KMS-11 (cell line): ENCODE data around the gene SELENOO.
"Not testable (repeated sequence)": the region's sequence is repeated elsewhere in the genome, so short reads cannot be mapped to it uniquely, and the experiment has no call there.

Experiments used
- H2AFZ ChIP-seq: fragments of 200-600 bp; sonication (generic); 2 replicates; pipeline ENCODE4 v1.6.1; 2016; ENCODE audit warnings: antibody characterized with exemption, mixed run types, low read depth
- H3K27ac ChIP-seq: fragments of 200-600 bp; sonication (generic); 2 replicates; pipeline ENCODE4 v1.6.1; 2016; ENCODE audit warnings: mild to moderate bottlenecking, mixed run types
- H3K27me3 ChIP-seq: fragments of 200-600 bp; sonication (generic); 2 replicates; pipeline ENCODE4 v1.6.1; 2017; ENCODE audit warnings: mild to moderate bottlenecking, low read depth, mixed run types, moderate library complexity; ENCODE audit not compliant: insufficient read depth
- H3K36me3 ChIP-seq: fragments of 200-600 bp; sonication (generic); 2 replicates; pipeline ENCODE4 v1.6.1; 2017; ENCODE audit warnings: mild to moderate bottlenecking, mixed run types; ENCODE audit not compliant: insufficient read depth
- H3K4me1 ChIP-seq: fragments of 200-600 bp; sonication (generic); 2 replicates; pipeline ENCODE4 v1.6.1; 2016; ENCODE audit warnings: mild to moderate bottlenecking, low read depth, mixed run types; ENCODE audit not compliant: poor library complexity, severe bottlenecking
- H3K4me2 ChIP-seq: fragments of 200-600 bp; sonication (generic); 2 replicates; pipeline ENCODE4 v1.7.0; 2016; ENCODE audit warnings: mild to moderate bottlenecking, mixed run types
- H3K4me3 ChIP-seq: fragments of 200-600 bp; sonication (generic); IDR thresholded peaks from 2 replicates; pipeline ENCODE4 v1.6.1; 2017; ENCODE audit warnings: low read depth, low read length, mixed read lengths; ENCODE audit not compliant: insufficient read depth
- H3K79me2 ChIP-seq: fragments of 200-600 bp; sonication (generic); 2 replicates; pipeline ENCODE4 v1.6.1; 2016; ENCODE audit warnings: low read depth, mixed run types; ENCODE audit not compliant: insufficient read depth
- H3K9ac ChIP-seq: fragments of 200-600 bp; sonication (generic); 2 replicates; pipeline ENCODE4 v1.6.1; 2016; ENCODE audit warnings: mild to moderate bottlenecking, mixed run types
- H4K20me1 ChIP-seq: fragments of 200-600 bp; sonication (generic); 2 replicates; pipeline ENCODE4 v1.6.1; 2016; ENCODE audit warnings: mild to moderate bottlenecking, mixed run types; ENCODE audit not compliant: insufficient read depth
- TF ChIP-seq, protein P1 (sequence below): fragments of 200-600 bp; sonication (generic); conservative IDR thresholded peaks from 2 replicates; pipeline ENCODE4 v1.6.1; 2017; ENCODE audit warnings: low read depth, mild to moderate bottlenecking, antibody characterized with exemption, low read length, moderate library complexity, mixed read lengths

Gene SELENOO

DNA sequence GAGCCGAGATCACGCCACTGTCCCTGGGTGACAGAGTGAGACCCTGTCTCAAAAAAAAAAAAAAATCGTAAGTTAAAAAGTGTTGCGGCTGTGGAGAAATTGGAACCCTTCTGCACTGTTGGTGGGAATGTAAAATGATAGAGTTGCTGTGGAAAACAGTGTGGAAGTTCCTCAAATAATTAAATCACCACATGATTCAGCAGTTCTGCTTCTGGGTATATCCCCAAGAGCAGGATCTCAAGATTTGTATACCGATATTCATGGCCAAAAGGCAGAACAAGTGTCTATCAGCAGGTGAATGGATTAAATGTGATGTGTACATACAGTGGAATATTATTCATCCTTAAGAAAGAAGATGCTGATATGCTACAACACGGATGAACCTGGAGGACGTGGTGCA, 3.8 kb downstream of the SELENOO start:
- TF ChIP-seq, protein P1, sequence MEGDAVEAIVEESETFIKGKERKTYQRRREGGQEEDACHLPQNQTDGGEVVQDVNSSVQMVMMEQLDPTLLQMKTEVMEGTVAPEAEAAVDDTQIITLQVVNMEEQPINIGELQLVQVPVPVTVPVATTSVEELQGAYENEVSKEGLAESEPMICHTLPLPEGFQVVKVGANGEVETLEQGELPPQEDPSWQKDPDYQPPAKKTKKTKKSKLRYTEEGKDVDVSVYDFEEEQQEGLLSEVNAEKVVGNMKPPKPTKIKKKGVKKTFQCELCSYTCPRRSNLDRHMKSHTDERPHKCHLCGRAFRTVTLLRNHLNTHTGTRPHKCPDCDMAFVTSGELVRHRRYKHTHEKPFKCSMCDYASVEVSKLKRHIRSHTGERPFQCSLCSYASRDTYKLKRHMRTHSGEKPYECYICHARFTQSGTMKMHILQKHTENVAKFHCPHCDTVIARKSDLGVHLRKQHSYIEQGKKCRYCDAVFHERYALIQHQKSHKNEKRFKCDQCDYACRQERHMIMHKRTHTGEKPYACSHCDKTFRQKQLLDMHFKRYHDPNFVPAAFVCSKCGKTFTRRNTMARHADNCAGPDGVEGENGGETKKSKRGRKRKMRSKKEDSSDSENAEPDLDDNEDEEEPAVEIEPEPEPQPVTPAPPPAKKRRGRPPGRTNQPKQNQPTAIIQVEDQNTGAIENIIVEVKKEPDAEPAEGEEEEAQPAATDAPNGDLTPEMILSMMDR = no peak
- Histone ChIP-seq H2AFZ (no peak overlapping the region), H3K4me1 (no peaks in the 10 kb centered on the region), H3K27me3 (no peaks in the 10 kb centered on the region), H3K79me2 (peaks cover 6% of the 10 kb centered on the region; the same call in 1 of the 2 replicates), H3K9ac (no peak overlapping the region), H3K4me3 (no peak overlapping the region), H3K36me3 (no peaks in the 10 kb centered on the region), H3K4me2 (no peak overlapping the region), H4K20me1 (no peaks in the 10 kb centered on the region), H3K27ac (no peak overlapping the region)

DNA sequence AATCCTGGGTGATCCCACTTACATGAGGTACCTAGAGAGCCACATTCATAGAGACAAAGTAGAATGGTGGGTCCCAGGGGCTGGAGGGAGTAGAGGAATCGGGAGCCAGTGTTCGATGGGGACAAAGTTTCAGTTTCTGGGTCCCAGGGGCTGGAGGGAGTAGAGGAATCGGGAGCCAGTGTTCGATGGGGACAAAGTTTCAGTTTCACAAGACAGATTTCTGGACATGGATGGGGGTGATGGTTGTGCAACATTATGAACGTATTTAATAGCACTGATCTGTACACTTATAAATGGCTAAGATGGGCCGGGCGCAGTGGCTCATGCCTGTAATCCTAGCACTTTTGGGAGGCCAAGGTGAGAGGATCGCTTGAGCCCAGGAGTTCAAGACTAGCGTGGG, 4.2 kb downstream of the SELENOO start:
- not testable (repeated sequence) for H3K9ac ChIP-seq, H3K4me3 ChIP-seq, H3K4me2 ChIP-seq, H3K36me3 ChIP-seq, H3K4me1 ChIP-seq, H2AFZ ChIP-seq, H3K27me3 ChIP-seq, H3K79me2 ChIP-seq, H3K27ac ChIP-seq, H4K20me1 ChIP-seq

DNA sequence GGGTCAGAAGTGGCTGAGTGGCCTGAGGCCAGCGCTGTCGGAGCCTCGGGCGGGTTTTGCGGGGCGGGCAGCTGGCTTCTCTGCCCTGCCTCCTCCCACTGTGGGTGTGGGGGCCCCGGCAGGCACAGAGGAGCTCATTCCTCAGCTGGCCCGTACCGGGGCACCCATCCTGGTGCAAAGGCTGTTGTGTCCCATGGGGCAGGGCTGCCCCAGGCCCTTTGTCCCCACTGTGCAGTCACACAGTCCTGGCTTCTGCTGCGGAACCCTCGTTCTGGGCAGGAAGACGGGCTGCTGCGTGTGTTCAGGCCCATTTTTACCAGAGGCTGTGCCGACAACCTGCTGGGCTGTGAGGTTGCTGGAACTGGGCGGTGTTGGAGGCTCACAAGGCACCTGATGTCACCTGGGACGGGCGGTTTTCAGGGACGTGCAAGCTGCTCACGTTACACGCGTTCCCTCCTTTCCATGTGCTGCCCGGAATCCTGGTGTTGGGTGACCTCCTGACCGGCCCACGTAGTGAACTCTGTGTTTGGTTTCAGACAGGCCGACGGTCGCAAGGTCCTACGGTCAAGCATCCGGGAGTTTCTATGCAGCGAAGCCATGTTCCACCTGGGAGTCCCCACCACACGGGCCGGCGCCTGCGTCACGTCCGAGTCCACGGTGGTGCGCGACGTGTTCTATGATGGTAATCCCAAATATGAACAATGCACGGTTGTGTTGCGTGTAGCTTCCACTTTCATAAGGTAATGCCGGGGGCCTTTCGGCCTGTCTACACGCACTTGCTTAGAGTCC, 5.2 kb downstream of the SELENOO start:
- H3K27ac ChIP-seq = no peak overlapping the region
- no peaks in the 10 kb centered on the region for H3K27me3 ChIP-seq
- H4K20me1 ChIP-seq = no peaks in the 10 kb centered on the region
- H3K4me3 ChIP-seq = no peak overlapping the region
- H3K36me3 ChIP-seq = no peaks in the 10 kb centered on the region
- no peak overlapping the region for H3K4me2 ChIP-seq
- H3K4me1 ChIP-seq = no peaks in the 10 kb centered on the region
- H3K79me2 ChIP-seq = peaks cover 6% of the 10 kb centered on the region; the same call in 1 of the 2 replicates
- TF ChIP-seq, protein P1 = no peak
- H2AFZ ChIP-seq = no peak overlapping the region
- no peak overlapping the region for H3K9ac ChIP-seq

DNA sequence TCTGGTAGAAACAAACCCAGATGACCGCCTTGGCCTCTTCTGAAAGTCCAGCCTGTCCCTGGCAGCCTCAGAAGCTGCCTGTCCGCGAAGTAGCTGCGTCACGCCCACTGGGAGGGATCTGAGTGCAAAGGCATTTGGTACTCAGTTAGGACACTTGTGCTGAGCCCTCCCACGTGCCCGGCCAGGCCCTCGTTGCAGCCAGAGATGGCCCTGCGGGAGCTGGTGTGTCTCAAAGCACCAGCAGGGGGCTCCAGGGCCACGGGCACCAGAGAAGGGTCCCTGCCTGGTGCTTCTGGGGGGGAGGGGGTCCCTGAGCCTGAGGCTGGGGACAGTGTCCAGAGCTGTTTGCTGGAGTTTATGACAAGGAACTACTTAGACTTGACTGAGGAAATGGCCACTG, 5.8 kb downstream of the SELENOO start:
- no peak overlapping the region for H3K27ac ChIP-seq
- H3K9ac ChIP-seq = no peak overlapping the region
- H3K27me3 ChIP-seq = no peaks in the 10 kb centered on the region
- H4K20me1 ChIP-seq = no peaks in the 10 kb centered on the region
- H2AFZ ChIP-seq = no peak overlapping the region
- H3K79me2 ChIP-seq = peaks cover 6% of the 10 kb centered on the region; the same call in 1 of the 2 replicates
- H3K36me3 ChIP-seq = no peaks in the 10 kb centered on the region
- H3K4me3 ChIP-seq = no peak overlapping the region
- H3K4me1 ChIP-seq = no peaks in the 10 kb centered on the region
- TF ChIP-seq, protein P1 = peak; percentile 24; the same call in 1 of the 2 replicates
- no peak overlapping the region for H3K4me2 ChIP-seq

DNA sequence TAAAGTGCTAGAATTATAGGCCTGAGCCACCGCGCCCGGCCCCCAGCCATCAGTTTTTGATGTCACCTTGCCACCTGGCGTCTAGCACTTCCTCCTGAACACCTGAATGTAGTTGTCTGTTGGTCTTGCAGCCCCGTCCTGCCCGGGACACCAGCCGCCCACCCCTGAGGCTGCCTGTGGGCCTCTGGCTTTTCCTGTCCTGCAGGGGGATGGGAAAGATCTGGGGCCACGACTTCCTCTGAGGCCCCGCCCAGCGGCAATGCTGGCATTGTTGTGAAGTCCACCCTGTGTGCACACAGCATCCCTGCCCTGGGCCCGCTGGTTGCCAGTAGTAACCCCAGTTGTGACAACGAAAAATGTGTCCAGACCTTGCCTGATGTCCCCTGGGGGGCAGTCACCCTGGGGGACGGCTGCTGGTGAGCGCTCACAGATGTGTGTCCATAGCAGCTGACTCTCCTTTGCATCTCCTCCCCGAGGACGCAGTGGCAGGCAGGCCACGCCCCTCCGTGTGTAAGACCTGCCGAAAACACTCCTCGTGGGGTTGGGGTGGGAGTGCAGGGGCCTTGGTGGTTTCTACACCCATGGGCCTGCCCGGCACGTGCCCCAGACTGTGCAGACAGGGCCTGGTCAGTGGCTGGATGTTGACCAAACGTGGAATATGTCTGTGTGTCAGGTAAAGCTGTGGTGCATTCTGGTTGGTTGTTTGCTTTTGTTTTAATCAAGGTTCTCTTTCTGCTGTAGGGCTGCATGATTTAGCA, 6.8 kb downstream of the SELENOO start:
- Histone ChIP-seq H3K79me2 (peaks cover 6% of the 10 kb centered on the region; the same call in 1 of the 2 replicates), H3K9ac (no peak overlapping the region), H3K27ac (no peak overlapping the region), H3K27me3 (no peaks in the 10 kb centered on the region), H3K36me3 (no peaks in the 10 kb centered on the region), H2AFZ (no peak overlapping the region), H3K4me3 (no peak overlapping the region), H4K20me1 (no peaks in the 10 kb centered on the region), H3K4me2 (no peak overlapping the region), H3K4me1 (no peaks in the 10 kb centered on the region)
- TF ChIP-seq, protein P1 = no peak
